ENCODE data around the gene USPL1. TPM values are rescaled to one million over a fixed set of nuclear protein-coding genes. Genes with fewer than 3 reads are reported as not detected.

Gene USPL1
- 24.9 and 26.8 TPM in 2 replicates for total RNA-seq
- long read RNA-seq, transcript USPL1-201 (9 exons, 3,814 nt): major isoform, 12 of 66 reads
- long read RNA-seq, partial matches to known transcripts: 22 of 66 reads
- long read RNA-seq, other reads (novel, unspliced or antisense): 32 of 66 reads

DNA sequence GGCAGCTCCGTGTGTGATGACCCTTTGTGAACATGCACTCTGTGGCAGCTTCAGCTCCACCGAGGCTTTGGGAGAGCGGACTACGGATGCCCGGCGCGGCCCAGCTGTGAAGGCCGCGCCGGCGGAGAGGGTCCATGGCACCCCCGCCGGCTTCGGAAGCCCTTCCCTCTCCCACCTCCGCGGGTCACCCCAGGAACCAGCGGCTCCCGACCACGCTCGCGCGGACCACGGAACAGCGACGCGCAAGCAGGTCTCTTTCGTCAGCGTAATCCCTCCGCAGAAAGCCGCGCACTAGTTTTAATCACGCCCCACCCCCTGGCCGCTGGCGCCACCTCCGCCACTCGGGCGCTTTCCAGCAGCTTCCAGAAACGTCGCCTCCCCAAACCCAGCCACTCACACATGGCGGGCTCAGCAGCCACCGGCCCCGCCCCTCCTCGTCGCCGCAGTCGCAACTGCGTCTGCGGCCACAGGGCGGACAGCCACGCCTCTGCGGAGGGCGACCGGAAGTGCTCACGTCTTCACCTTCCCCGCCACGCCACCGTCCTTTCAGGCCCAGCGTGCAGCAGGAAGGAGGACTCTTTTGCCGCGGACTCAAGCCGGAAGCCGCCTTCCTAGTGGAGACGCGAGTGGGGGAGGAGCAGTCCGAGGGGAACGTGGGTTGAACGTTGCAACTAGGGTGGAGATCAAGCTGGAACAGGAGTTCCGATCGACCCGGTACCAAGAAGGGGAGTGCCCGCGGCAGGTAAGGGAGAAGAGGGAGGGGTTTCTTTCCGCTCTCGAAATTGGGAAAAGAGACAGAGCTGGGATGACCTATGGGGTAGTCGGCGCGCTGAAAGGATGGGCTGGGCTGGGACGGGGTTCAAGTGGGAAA is at the start of gene USPL1:
USPL1 (plus strand) TSS at position 606 of the 871 bp plus-strand sequence. CDS start 3,221 bp downstream, outside the sequence.
- no peak within 1 kb of the TSS for H3K27ac Mint-ChIP-seq (ENCODE audit: unreplicated experiment)
- DNase-seq (ENCODE audit: low read depth, low spot score): peak; percentile 93
- H3K27me3 Mint-ChIP-seq (ENCODE audit: low read depth): no peaks in the 10 kb centered on the region
- TF ChIP-seq, protein P1, sequence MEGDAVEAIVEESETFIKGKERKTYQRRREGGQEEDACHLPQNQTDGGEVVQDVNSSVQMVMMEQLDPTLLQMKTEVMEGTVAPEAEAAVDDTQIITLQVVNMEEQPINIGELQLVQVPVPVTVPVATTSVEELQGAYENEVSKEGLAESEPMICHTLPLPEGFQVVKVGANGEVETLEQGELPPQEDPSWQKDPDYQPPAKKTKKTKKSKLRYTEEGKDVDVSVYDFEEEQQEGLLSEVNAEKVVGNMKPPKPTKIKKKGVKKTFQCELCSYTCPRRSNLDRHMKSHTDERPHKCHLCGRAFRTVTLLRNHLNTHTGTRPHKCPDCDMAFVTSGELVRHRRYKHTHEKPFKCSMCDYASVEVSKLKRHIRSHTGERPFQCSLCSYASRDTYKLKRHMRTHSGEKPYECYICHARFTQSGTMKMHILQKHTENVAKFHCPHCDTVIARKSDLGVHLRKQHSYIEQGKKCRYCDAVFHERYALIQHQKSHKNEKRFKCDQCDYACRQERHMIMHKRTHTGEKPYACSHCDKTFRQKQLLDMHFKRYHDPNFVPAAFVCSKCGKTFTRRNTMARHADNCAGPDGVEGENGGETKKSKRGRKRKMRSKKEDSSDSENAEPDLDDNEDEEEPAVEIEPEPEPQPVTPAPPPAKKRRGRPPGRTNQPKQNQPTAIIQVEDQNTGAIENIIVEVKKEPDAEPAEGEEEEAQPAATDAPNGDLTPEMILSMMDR (conservative IDR thresholded peaks at IDR 0.05): peak; percentile 55
- peaks cover 13% of the 10 kb centered on the region for H3K4me1 Mint-ChIP-seq
- H3K36me3 Mint-ChIP-seq (ENCODE audit: low read depth): no peaks in the 10 kb centered on the region
- H3K9me3 Mint-ChIP-seq: no peaks in the 10 kb centered on the region
- no peak within 1 kb of the TSS for H3K4me3 Mint-ChIP-seq

DNA sequence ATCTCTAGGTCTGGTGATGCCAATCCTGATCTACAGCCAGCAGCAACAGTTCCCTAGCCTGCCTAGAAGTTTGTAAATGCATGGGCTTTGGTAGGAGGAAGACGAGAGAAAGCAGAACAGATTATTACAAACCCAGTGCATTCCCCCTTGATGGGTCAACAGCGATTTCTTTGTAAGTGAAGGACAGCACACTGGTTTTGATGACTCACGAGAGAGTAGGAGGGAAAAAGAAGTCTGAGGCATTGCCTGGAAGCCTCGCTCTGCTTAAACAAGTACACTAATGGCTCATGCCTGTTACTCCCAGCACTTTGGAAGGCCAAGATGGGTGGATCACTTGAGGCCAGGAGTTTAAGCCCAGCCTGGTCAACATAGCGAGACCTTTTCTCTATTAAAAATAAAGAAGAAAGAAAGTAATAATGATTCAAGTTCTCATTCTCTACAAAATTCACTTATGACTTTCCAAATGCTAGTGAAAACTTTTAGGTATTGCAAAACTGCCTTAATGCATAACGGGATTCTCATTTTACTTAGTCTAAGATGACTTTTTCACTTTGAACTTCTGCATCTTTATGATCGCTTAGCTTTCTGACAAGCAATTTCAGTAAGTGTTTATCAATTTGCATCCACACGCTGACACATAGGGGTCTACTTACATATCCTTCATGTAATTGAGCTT is 47.7 kb upstream of the USPL1 start:
- Mint-ChIP-seq H3K4me1 (peaks cover 10% of the 10 kb centered on the region), H3K27me3 (ENCODE audit: low read depth) (no peaks in the 10 kb centered on the region), H3K4me3 (no peak overlapping the region), H3K36me3 (ENCODE audit: low read depth) (no peaks in the 10 kb centered on the region), H3K27ac (ENCODE audit: unreplicated experiment) (peak overlapping the region; percentile 7), H3K9me3 (no peaks in the 10 kb centered on the region)
- no peak for DNase-seq (ENCODE audit: low read depth, low spot score)
- TF ChIP-seq, protein P1 (conservative IDR thresholded peaks at IDR 0.05): no peak

DNA sequence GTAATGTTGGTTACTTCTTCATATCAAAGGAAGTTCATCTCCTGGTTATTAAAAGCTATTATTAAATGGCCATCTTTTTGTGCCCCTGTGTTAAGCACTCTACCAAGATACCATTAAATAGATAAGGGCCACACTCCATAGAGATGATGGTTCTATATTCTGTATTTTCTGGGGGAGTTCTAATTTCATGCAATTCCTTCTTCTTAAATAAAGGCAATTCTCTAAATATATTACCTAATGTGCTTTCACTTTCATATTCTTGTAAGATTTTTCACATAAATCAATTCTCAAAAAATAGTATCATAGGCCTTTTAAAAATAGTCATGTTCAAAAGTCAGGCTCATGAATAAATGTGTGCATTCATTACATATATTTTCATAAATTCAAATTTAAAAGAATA is 47.0 kb upstream of the USPL1 start:
- H3K27ac Mint-ChIP-seq (ENCODE audit: unreplicated experiment): no peak overlapping the region
- TF ChIP-seq, protein P1 (conservative IDR thresholded peaks at IDR 0.05): no peak
- no peak overlapping the region for H3K4me3 Mint-ChIP-seq
- no peaks in the 10 kb centered on the region for H3K36me3 Mint-ChIP-seq (ENCODE audit: low read depth)
- H3K27me3 Mint-ChIP-seq (ENCODE audit: low read depth): no peaks in the 10 kb centered on the region
- peaks cover 10% of the 10 kb centered on the region for H3K4me1 Mint-ChIP-seq
- no peaks in the 10 kb centered on the region for H3K9me3 Mint-ChIP-seq
- no peak for DNase-seq (ENCODE audit: low read depth, low spot score)

DNA sequence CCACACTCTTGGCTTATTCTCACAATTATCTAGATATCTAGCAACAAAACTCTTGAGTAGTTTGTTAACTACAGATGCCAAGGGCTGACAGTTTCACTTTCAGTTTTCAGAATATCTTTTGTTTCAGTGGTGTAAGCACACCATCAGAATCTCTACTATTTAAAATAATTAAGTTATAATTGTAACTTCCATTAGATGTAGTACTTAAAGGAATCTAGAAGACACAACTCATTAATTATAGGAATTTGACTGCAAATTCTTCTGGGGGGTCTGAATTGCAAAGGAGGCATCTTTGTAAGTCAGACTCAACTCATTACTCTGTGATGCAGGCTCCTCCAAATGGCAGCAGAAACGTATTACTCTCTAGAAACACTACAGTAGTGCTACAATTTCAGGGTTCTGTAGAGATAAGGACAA is 44.9 kb upstream of the USPL1 start:
- Mint-ChIP-seq H3K36me3 (ENCODE audit: low read depth) (no peaks in the 10 kb centered on the region), H3K4me1 (peaks cover 10% of the 10 kb centered on the region), H3K27me3 (ENCODE audit: low read depth) (no peaks in the 10 kb centered on the region), H3K4me3 (no peak overlapping the region), H3K9me3 (no peaks in the 10 kb centered on the region), H3K27ac (ENCODE audit: unreplicated experiment) (no peak overlapping the region)
- DNase-seq (ENCODE audit: low read depth, low spot score): no peak
- TF ChIP-seq, protein P1 (conservative IDR thresholded peaks at IDR 0.05): no peak

DNA sequence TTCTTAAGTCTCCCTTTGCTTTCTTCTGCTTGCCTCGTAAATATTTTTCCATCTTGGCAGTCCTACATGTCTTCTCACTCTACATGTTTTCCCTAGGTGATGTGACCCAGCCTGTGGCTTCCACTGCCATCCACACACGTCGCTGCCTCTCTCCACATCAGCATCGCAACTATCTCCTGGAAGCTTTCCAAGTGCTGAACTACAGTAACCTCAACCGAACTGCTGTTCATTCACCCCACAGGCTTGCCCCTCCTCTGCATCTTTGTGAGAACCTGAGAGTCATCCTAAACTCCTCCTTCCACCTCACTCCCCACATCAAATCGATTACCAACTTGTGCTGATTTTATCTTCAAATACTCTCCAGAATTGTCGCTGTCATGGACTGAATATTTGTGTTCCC is 41.2 kb upstream of the USPL1 start:
- TF ChIP-seq, protein P1 (conservative IDR thresholded peaks at IDR 0.05): no peak
- Mint-ChIP-seq H3K27ac (ENCODE audit: unreplicated experiment) (no peak overlapping the region), H3K9me3 (no peaks in the 10 kb centered on the region), H3K36me3 (ENCODE audit: low read depth) (no peaks in the 10 kb centered on the region), H3K4me1 (peaks cover 3% of the 10 kb centered on the region), H3K4me3 (no peak overlapping the region), H3K27me3 (ENCODE audit: low read depth) (no peaks in the 10 kb centered on the region)
- no peak for DNase-seq (ENCODE audit: low read depth, low spot score)
